K562 (cell line): ENCODE measurements around the gene C11orf86. TPM values are rescaled to one million over a fixed set of nuclear protein-coding genes. Genes with fewer than 3 reads are reported as not detected.

Experiments used
- AFF4 ChIP-seq: sonication (generic); formaldehyde crosslinking; IDR thresholded peaks from 2 replicates; pipeline ENCODE4 v1.8.0; 2023; ENCODE audit warnings: mild to moderate bottlenecking, missing genetic modification reagents
- ATF1 ChIP-seq, 2 experiments: fragments of 450-650 bp in 1 of 2; IDR thresholded peaks; 2 replicates each; pipeline ENCODE4 v1.6.1; 2016; ENCODE audit warnings: missing compliant biosample characterization in 1 of 2, missing genetic modification characterization in 1 of 2
- CEBPB ChIP-seq: fragments of 450-650 bp; IDR thresholded peaks from 2 replicates; pipeline ENCODE4 v1.6.1; 2016; ENCODE audit warnings: missing genetic modification characterization, missing compliant biosample characterization
- DDX20 ChIP-seq: fragments of 450-650 bp; IDR thresholded peaks from 2 replicates; pipeline ENCODE4 v1.6.1; 2016; ENCODE audit warnings: missing genetic modification characterization, low read depth, mild to moderate bottlenecking, missing compliant biosample characterization, moderate library complexity
- GABPB1 ChIP-seq: sonication (generic); formaldehyde crosslinking; IDR thresholded peaks from 2 replicates; pipeline ENCODE4 v1.8.0; 2022; ENCODE audit warnings: mild to moderate bottlenecking, missing genetic modification reagents
- GATAD2A ChIP-seq: fragments of 450-650 bp; IDR thresholded peaks from 2 replicates; pipeline ENCODE4 v1.6.1; 2017
- HOXB6 ChIP-seq: fragments of 250-450 bp; sonication (Bioruptor Pico); IDR thresholded peaks from 2 replicates; pipeline ENCODE4 v1.5.1; 2022; ENCODE audit warnings: mild to moderate bottlenecking, borderline replicate concordance
- KLF1 ChIP-seq: fragments of 450-650 bp; IDR thresholded peaks from 2 replicates; pipeline ENCODE4 v1.6.1; 2016; ENCODE audit warnings: missing genetic modification characterization, missing compliant biosample characterization
- PHF8 ChIP-seq: fragments of 200-600 bp; sonication (generic); IDR thresholded peaks from 2 replicates; pipeline ENCODE4 v1.6.1; 2012; ENCODE audit warnings: mixed run types, mild to moderate bottlenecking, inconsistent platforms, low read length, moderate library complexity, borderline replicate concordance
- SAP30 ChIP-seq: fragments of 200-600 bp; sonication (generic); IDR thresholded peaks from 2 replicates; pipeline ENCODE4 v1.6.1; 2012; ENCODE audit warnings: borderline replicate concordance, low read depth, mild to moderate bottlenecking, moderate library complexity, low read length, control low read depth, inconsistent platforms; ENCODE audit not compliant: insufficient read depth, poor library complexity, severe bottlenecking
- SIN3A ChIP-seq, 2 experiments: fragments of 150-350 bp in 1 of 2; IDR thresholded peaks; 2 replicates each; pipeline ENCODE4 v1.6.1; 2011 to 2016; ENCODE audit warnings: borderline replicate concordance in 2 of 2, low read depth in 2 of 2, low read length in 2 of 2, mild to moderate bottlenecking in 2 of 2, moderate library complexity in 2 of 2; ENCODE audit not compliant: control insufficient read depth in 1 of 2
- SMARCC2 ChIP-seq: fragments of 450-650 bp; IDR thresholded peaks from 2 replicates; pipeline ENCODE4 v1.6.1; 2017; ENCODE audit warnings: antibody characterized with exemption, moderate library complexity, mild to moderate bottlenecking, low read depth
- TSHZ1 ChIP-seq: fragments of 250-450 bp; sonication (Bioruptor Pico); IDR thresholded peaks from 2 replicates; pipeline ENCODE4 v1.4.0; 2020; ENCODE audit warnings: mild to moderate bottlenecking, moderate library complexity
- YBX1 ChIP-seq: fragments of 450-650 bp; IDR thresholded peaks from 2 replicates; pipeline ENCODE4 v1.7.1; 2016; ENCODE audit warnings: mild to moderate bottlenecking
- ZMIZ1 ChIP-seq, 2 experiments: fragments of 150-350 bp in 1 of 2; IDR thresholded peaks; 2 replicates each; pipeline ENCODE4 v1.6.1; 2012 to 2016; ENCODE audit warnings: low read depth in 2 of 2, low read length in 2 of 2, mild to moderate bottlenecking in 1 of 2, moderate library complexity in 1 of 2
- polyA plus RNA-seq, 8 experiments: library from polyadenylated mRNA; depleted of rRNA in 4 of 8; stranded (reverse) in 5 of 8; unstranded in 3 of 8; fragments of >200 nt; fragmentation: Nextera tagmentation in 2 of 8; fragmentation: Illumina TruSeq in 1 of 8; extraction: Ambion mirVana in 2 of 8; extraction: Trizol in 1 of 8; gene quantifications; 2 replicates each; pipeline versions ENCODE4 v1.2.1 to v1.2.3, GENCODE V29; 2011 to 2014; ENCODE audit warnings: inconsistent platforms in 1 of 8, missing spikeins in 1 of 8
- total RNA-seq, 7 experiments: library from RNA; depleted of rRNA in 6 of 7; stranded (reverse); fragments of >200 nt in 6 of 7; fragmentation: Illumina TruSeq in 2 of 7; extraction: Trizol in 2 of 7; gene quantifications; 2 replicates each; pipeline versions ENCODE4 v1.2.1 to v1.2.3, GENCODE V29; 2011 to 2021; ENCODE audit warnings: low replicate concordance in 1 of 7

C11orf86 gene
- total and polyA plus RNA-seq, 9 of the 15 experiments (the other 6 are each of a cell fraction or from before 2014, with no cell fraction given) = not detected

GRCh38 chr11:67006029-67006884, 31.2 kb downstream of the C11orf86 start (continued):
- TF ChIP-seq GABPB1 (CRISPR knock-in tag) (no peak), SMARCC2 (no peak), YBX1 (no peak), PHF8 (peak; percentile 15; the same call in 1 of the 2 replicates), ZMIZ1 (IDR thresholded peaks at IDR 0.05; ENCODE audit: low read depth in 2 of 2, low read length in 2 of 2) (no peak), SAP30 (no peak), DDX20 (tag) (peak; percentile 69; the same call in 1 of the 2 replicates), GATAD2A (no peak), ATF1 (CRISPR knock-in tag; IDR thresholded peaks at IDR 0.05) (no peak), ATF1 (tag; IDR thresholded peaks at IDR 0.05) (0 out of 2 replicates have a peak, but pooled peaks have one; percentile 20), TSHZ1 (no peak), HOXB6 (CRISPR knock-in tag) (no peak), CEBPB (tag) (peak; percentile 28; the same call in 1 of the 2 replicates), AFF4 (CRISPR knock-in tag) (no peak), KLF1 (tag) (peak; percentile 67; the same call in 1 of the 2 replicates), SIN3A (IDR thresholded peaks at IDR 0.05; ENCODE audit: borderline replicate concordance in 2 of 2, control insufficient read depth in 1 of 2, low read depth in 2 of 2, low read length in 2 of 2) (no peak)
